Large intestine (tissue), 12 donors: ENCODE results near the gene TET2. TPM values are rescaled to one million over a fixed set of nuclear protein-coding genes. Genes with fewer than 3 reads are reported as not detected.

Experiments
- DNase-seq, 2 donors: peaks; one replicate each; pipeline versions ENCODE4 v3.0.0 to v3.0.0-alpha.2; 2013
- H3K27ac ChIP-seq: one replicate; pipeline ENCODE4 v1.5.1; 2013; ENCODE audit warnings: low read length
- H3K27me3 ChIP-seq: 2 replicates; pipeline ENCODE4 v1.6.1; 2013; ENCODE audit warnings: low read length; ENCODE audit not compliant: control insufficient read depth, insufficient read depth
- H3K36me3 ChIP-seq: 2 replicates; pipeline ENCODE4 v1.6.1; 2013; ENCODE audit warnings: low read length; ENCODE audit not compliant: control insufficient read depth, insufficient read depth
- H3K4me1 ChIP-seq: one replicate; pipeline ENCODE4 v1.6.1; 2013; ENCODE audit warnings: low read length; ENCODE audit not compliant: control insufficient read depth, insufficient read depth
- H3K4me3 ChIP-seq: one replicate; pipeline ENCODE4 v1.5.1; 2013; ENCODE audit warnings: low read length
- H3K9me3 ChIP-seq: one replicate; pipeline ENCODE4 v1.6.1; 2013; ENCODE audit warnings: mild to moderate bottlenecking, low read depth, low read length, moderate library complexity; ENCODE audit not compliant: control insufficient read depth
- WGBS: methylation state at CpG from one replicate; pipeline ENCODE4 v1.1.5; 2013; ENCODE audit warnings: low lambda C conversion rate; ENCODE audit not compliant: insufficient coverage; 5-methylcytosine and 5-hydroxymethylcytosine counted together
- long read RNA-seq, 11 donors: transcript quantifications; one replicate each; lab custom pipeline, GENCODE V29; 2026
- polyA plus RNA-seq: library from polyadenylated mRNA; unstranded; fragments of 120-200 nt; gene quantifications from one replicate; pipeline ENCODE4 v1.2.1, GENCODE V29; 2013

TET2 gene
- polyA plus RNA-seq: 18.7 TPM
- long read RNA-seq, donor 1: 0 reads
- long read RNA-seq, donor 2: 0 reads
- long read RNA-seq, donor 3, partial matches to known transcripts: 0 of 1 reads
- long read RNA-seq, donor 3, other reads (novel, unspliced or antisense): 0 of 1 reads
- long read RNA-seq, donor 4: 0 reads
- long read RNA-seq, donor 5, partial matches to known transcripts: 0 of 1 reads
- long read RNA-seq, donor 5, other reads (novel, unspliced or antisense): 0 of 1 reads
- long read RNA-seq, donor 6: 0 reads
- long read RNA-seq, donor 7: 0 reads
- long read RNA-seq, donor 8, partial matches to known transcripts: 79 of 196 reads
- long read RNA-seq, donor 8, other reads (novel, unspliced or antisense): 117 of 196 reads
- long read RNA-seq, donor 9: 0 reads
- long read RNA-seq, donor 10, partial matches to known transcripts: 121 of 126 reads
- long read RNA-seq, donor 10, other reads (novel, unspliced or antisense): 5 of 126 reads
- long read RNA-seq, donor 11: 0 reads

DNA sequence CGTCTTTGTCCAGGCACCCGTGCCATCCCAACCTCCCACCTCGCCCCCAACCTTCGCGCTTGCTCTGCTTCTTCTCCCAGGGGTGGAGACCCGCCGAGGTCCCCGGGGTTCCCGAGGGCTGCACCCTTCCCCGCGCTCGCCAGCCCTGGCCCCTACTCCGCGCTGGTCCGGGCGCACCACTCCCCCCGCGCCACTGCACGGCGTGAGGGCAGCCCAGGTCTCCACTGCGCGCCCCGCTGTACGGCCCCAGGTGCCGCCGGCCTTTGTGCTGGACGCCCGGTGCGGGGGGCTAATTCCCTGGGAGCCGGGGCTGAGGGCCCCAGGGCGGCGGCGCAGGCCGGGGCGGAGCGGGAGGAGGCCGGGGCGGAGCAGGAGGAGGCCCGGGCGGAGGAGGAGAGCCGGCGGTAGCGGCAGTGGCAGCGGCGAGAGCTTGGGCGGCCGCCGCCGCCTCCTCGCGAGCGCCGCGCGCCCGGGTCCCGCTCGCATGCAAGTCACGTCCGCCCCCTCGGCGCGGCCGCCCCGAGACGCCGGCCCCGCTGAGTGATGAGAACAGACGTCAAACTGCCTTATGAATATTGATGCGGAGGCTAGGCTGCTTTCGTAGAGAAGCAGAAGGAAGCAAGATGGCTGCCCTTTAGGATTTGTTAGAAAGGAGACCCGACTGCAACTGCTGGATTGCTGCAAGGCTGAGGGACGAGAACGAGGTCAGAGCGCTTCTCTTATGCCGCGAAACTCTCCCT is at the start of gene TET2:
TET2 (plus strand) TSS at position 601 of the 740 bp plus-strand sequence. CDS start 87,067 bp downstream, outside the sequence.
- Histone ChIP-seq H3K27ac (peak within 1 kb of the TSS; percentile 88), H3K36me3 (no peaks in the 10 kb centered on the region), H3K27me3 (no peaks in the 10 kb centered on the region), H3K4me1 (peaks cover 6% of the 10 kb centered on the region), H3K9me3 (no peaks in the 10 kb centered on the region), H3K4me3 (peak within 1 kb of the TSS; percentile 99)
- DNase-seq: peak; percentile 75 to 89
- WGBS: no CpG with 5 or more reads among the region's 77 CpGs

DNA sequence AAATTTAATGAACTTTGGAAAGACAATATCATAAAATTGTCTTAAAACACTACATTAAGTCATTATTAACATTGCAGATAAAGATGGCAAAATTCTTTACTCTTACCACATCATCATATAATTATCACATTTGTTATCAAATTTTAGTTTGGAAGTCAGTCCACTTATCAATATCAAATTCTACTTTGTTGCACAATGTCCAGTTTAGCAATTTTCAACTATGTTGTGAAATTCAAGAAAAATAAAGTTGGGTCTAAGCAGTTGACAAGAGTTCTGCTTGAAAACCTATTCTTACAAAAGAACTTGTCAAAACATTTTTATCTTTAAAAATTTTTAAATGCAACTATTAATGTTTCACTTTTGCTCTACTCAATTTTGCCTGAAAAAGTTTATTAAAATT is 44.7 kb upstream of the TET2 start:
- H3K4me3 ChIP-seq: no peak overlapping the region
- no peaks in the 10 kb centered on the region for H3K36me3 ChIP-seq
- no peak overlapping the region for H3K27ac ChIP-seq
- DNase-seq: no peak
- H3K9me3 ChIP-seq: no peaks in the 10 kb centered on the region
- no peaks in the 10 kb centered on the region for H3K27me3 ChIP-seq
- no peaks in the 10 kb centered on the region for H3K4me1 ChIP-seq

DNA sequence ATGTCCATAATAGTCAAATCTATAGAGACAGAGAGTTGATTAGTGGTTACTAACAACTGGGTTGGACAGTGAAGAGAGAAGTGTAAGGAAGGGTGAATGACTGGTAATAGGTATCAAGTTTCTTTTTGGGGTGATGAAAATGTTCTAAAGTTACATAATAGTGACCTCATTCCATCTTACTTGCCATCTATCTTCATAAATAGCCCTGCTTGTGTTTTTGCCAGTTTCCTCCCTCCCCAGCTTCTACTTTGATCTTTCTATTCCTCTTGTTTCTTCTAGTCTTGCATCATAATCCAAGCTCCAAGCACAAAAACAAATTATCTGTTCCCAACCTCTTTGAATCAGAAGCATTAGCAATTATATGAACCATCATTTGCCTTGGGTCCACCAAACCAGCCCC is 40.2 kb upstream of the TET2 start:
- no peak overlapping the region for H3K27ac ChIP-seq
- no peak for DNase-seq
- no peaks in the 10 kb centered on the region for H3K36me3 ChIP-seq
- H3K4me3 ChIP-seq: no peak overlapping the region
- H3K4me1 ChIP-seq: no peaks in the 10 kb centered on the region
- H3K9me3 ChIP-seq: no peaks in the 10 kb centered on the region
- no peaks in the 10 kb centered on the region for H3K27me3 ChIP-seq

DNA sequence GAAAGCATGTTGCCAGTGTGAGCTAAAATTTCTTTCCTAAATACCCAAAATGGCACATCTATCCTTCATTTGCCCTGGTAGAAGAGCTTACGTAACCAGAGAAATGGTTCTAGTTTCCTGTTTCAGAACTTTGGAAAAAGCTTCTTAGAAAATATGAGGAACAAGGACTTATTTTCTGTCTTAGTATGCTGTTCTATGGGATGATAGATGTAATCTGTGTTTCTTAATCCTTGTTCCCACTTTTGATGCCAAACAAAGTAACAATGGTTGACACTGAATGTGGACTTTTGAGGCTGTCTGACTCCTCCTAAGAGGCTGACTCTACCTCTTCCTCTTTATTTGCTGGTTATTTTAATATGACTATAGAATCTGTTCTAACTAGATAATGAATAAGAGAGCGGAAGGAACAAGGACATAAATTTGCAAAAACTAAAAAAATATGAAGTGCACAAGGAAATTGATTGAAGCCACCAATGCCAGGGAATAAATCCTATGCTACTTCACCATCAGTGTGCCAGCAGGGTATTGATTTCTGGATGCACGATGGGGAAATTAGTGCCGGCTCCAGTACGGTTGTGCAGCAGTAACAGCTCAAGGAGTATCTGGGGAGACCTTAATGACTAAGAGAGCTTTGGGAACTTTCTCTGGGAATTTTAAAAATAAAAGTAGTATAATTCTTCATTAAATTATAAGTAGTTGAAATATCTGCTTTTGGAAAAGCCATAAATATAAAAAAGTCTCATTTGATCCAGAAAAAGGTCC is 39.4 kb upstream of the TET2 start:
- Histone ChIP-seq H3K27me3 (no peaks in the 10 kb centered on the region), H3K36me3 (no peaks in the 10 kb centered on the region), H3K27ac (no peak overlapping the region), H3K4me1 (no peaks in the 10 kb centered on the region), H3K9me3 (no peaks in the 10 kb centered on the region), H3K4me3 (no peak overlapping the region)
- no CpG with 5 or more reads among the region's 5 CpGs for WGBS
- DNase-seq: no peak

DNA sequence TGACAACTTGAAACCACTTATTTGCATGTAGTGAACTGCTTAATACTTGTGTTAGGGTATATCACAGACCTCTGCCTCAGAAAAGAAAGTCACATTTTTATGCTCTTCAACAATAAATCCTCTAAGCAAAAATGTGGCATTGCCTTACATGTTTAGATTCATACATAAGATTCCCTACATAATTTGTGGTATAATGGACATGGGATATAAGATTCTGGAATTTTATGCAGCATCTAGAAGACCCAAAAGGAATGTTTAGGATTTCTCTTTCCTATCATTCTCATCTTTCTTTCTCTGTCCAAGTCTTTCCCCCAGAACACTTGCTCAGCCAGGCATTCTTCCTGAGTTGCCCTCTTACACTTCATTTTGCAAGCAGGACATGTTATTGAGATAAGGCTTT is 37.7 kb upstream of the TET2 start:
- DNase-seq: no peak
- Histone ChIP-seq H3K27ac (no peak overlapping the region), H3K27me3 (no peaks in the 10 kb centered on the region), H3K4me3 (no peak overlapping the region), H3K36me3 (no peaks in the 10 kb centered on the region), H3K9me3 (no peaks in the 10 kb centered on the region), H3K4me1 (no peaks in the 10 kb centered on the region)

DNA sequence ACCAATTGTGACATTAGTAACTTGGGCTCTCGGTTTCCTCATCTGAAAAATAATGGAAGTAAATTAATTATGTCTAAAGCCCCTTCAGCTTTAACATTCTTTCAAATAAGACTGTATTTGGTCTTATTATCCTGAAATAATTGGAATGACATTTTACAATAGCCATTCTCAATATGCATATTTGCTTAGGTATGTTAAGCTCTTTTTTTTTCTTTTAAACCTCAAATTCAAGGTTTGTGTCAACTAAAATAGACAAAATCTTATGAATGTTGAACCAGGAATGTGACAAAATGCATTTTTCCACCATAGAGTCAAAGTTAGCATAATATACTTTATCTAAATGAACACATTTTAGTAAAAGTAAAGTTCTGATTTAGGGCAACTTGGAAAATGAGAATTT is 34.4 kb upstream of the TET2 start:
- Histone ChIP-seq H3K27me3 (no peaks in the 10 kb centered on the region), H3K27ac (no peak overlapping the region), H3K36me3 (no peaks in the 10 kb centered on the region), H3K9me3 (no peaks in the 10 kb centered on the region), H3K4me1 (no peaks in the 10 kb centered on the region), H3K4me3 (no peak overlapping the region)
- no CpG with 5 or more reads among the region's 1 CpG for WGBS
- DNase-seq: no peak

DNA sequence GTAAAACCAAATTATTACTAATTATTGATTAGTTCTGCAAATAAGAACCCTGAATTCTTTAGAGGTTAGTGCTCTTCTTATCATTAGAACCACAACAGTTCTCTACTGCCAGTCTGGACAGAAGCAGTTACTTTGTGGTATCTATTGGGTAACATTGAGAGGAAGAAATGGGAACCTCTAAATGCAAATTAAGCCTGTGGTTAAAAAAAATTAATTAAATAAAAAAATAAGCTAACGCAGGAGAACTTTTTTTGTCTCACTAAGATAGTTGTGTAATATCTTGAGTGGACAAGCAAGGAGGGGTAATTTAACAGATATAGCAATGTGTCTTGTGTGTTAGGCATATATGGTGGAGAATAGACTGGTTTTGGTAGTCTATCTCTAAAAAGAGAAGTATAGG is 32.9 kb upstream of the TET2 start:
- no peak for DNase-seq
- 83% methylated on average over 1 of the region's 1 CpG for WGBS
- Histone ChIP-seq H3K4me1 (no peaks in the 10 kb centered on the region), H3K9me3 (no peaks in the 10 kb centered on the region), H3K36me3 (no peaks in the 10 kb centered on the region), H3K27me3 (no peaks in the 10 kb centered on the region), H3K4me3 (no peak overlapping the region), H3K27ac (no peak overlapping the region)

DNA sequence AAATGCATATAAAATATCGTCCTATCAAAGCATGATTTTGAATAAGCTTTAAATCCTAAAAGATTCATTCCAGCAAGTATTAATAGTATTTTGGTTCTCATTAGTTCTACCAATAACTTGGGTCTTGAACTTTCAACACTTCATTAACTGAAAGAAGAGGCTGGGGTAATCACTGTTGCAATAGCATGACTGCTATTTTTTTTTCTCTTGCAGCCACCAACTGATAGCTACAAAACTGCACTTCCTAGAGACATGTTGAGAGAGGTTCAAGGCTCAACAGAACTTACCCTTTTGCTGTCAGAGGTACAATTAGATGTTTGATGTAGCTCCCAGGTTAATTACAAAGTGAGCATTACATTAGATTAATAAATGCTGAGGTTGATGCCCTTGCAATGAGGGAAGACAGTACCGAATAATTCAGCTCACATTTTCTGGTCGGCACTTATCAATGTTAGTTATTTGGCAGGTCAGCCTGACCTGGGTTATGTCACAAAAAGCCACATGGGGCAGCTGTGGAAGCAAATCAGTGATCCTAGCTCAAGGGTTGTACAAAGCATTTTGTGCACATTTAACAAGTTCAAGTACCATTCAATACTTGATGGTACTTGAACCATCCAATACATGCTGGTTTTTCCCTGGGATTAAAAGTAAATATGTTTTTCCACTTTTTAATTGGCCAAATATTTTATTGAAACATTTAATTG is 29.9 kb upstream of the TET2 start:
- WGBS: no CpG with 5 or more reads among the region's 3 CpGs

DNA sequence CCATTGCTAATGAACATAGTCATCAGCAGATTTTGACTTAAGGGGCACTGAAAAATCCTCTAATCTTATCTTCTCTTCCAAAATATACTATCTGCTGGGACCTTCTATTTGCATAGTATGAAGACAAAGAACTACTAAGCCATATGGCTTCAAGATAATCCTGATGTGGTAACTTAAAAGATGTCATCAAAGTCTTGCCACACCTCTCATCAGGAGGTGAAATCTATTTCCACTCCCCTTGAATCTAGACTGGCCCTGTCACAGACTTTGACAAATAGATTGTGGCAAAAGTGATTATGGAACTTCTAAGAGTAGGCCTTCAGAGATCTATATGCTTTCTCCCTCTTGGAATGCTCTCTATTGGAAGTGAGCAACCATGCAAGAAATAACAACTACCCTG is 27.3 kb upstream of the TET2 start:
- H3K4me3 ChIP-seq: no peak overlapping the region
- no peaks in the 10 kb centered on the region for H3K36me3 ChIP-seq
- DNase-seq: no peak
- H3K27ac ChIP-seq: no peak overlapping the region
- H3K27me3 ChIP-seq: no peaks in the 10 kb centered on the region
- H3K4me1 ChIP-seq: no peaks in the 10 kb centered on the region
- H3K9me3 ChIP-seq: no peaks in the 10 kb centered on the region

More for the DNA sequence above, 29.9 kb upstream of the TET2 start:
- no peaks in the 10 kb centered on the region for H3K9me3 ChIP-seq
- no peaks in the 10 kb centered on the region for H3K36me3 ChIP-seq
- no peaks in the 10 kb centered on the region for H3K4me1 ChIP-seq
- H3K4me3 ChIP-seq: no peak overlapping the region
- no peaks in the 10 kb centered on the region for H3K27me3 ChIP-seq
- no peak for DNase-seq
- H3K27ac ChIP-seq: no peak overlapping the region

DNA sequence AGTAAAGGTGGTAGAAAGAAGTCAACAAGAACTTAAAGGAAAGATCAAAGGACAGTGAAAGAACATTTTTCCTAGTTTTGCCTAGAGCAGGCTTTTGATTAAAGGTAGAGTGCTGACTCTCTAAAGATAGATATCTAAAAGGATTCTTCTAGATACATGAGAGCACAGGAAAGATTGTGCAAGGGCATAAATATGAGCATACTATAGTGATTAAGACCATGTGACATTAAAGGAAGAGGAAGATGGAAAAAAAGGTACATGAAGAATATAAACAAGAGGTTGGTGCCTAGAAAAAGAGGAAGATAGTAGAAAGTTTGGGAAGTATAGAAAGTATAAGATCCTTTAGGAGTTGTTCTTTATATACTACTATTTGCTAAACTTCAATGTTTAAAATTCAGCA is 26.1 kb upstream of the TET2 start:
- no peak for DNase-seq
- H3K27ac ChIP-seq: no peak overlapping the region
- H3K27me3 ChIP-seq: no peaks in the 10 kb centered on the region
- H3K4me1 ChIP-seq: no peaks in the 10 kb centered on the region
- no peak overlapping the region for H3K4me3 ChIP-seq
- no peaks in the 10 kb centered on the region for H3K9me3 ChIP-seq
- no peaks in the 10 kb centered on the region for H3K36me3 ChIP-seq
